GM12865 (cell line): ENCODE measurements around the gene TPPP2.

Source experiments
- DNase-seq: peaks from one replicate; pipeline ENCODE4 v3.0.0; 2010; ENCODE audit warnings: low read depth
- H3K4me3 ChIP-seq: 2 replicates; pipeline ENCODE4 v1.5.1; 2011; ENCODE audit warnings: mild to moderate bottlenecking, low read depth, low read length, control low read depth
- CTCF ChIP-seq: IDR thresholded peaks from 2 replicates; pipeline ENCODE4 v1.5.1; 2011; ENCODE audit warnings: low read length, control low read depth, low read depth, inconsistent platforms; ENCODE audit not compliant: insufficient read depth; ENCODE audit errors: missing control alignments

TPPP2 gene

GRCh38 chr14:21072781-21073339, 42.8 kb downstream of the TPPP2 start:
- no peak for TF ChIP-seq CTCF
- no peak overlapping the region for H3K4me3 ChIP-seq

GRCh38 chr14:21073921-21074320, 43.9 kb downstream of the TPPP2 start:
- no peak for TF ChIP-seq CTCF
- DNase-seq: no peak
- no peak overlapping the region for H3K4me3 ChIP-seq

More at GRCh38 chr14:21072781-21073339, 42.8 kb downstream of the TPPP2 start:
- no peak for DNase-seq

- TF ChIP-seq CTCF: no peak
- DNase-seq: no peak
- H3K4me3 ChIP-seq: no peak overlapping the region
Observed at GRCh38 chr14:21074398-21075272, 44.6 kb downstream of the TPPP2 start.

- no peak for TF ChIP-seq CTCF
- no peak for DNase-seq
- H3K4me3 ChIP-seq: no peak overlapping the region
Observed at GRCh38 chr14:21075719-21076437, 45.9 kb downstream of the TPPP2 start.

- no peak for DNase-seq
- no peak overlapping the region for H3K4me3 ChIP-seq
- no peak for TF ChIP-seq CTCF
Observed at GRCh38 chr14:21077672-21078071, 47.7 kb downstream of the TPPP2 start.

- no peak for TF ChIP-seq CTCF
- H3K4me3 ChIP-seq: no peak overlapping the region
- no peak for DNase-seq
Observed at GRCh38 chr14:21078287-21078686, 48.3 kb downstream of the TPPP2 start.
